NCI-H187 treated with DMSO at 0.1 percent for 48 hours (cell line): ENCODE measurements around the gene PAK5.
A peak's percentile ranks its signal among the peaks of the same experiment; 100 is the strongest.

Experiments
- DNase-seq: peaks from one replicate; lab custom pipeline; 2025; lab: John Stamatoyannopoulos, UW

PAK5 gene

DNA sequence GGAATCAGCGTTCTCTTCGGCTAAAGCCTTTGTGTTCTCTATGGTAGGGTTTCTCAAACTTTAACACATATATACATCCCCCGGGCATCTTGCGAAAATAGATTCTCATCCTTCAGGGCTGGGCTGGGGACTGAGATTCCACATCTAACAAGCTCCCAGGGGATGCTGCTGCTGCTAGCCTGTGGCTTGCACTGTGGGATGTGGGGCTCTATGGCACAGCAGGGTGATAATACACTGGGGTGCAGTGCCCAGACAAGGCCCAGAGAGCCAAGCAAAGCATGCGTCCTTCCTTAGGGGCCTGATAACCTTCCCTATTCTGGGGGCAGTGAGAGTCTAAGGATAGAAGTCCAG is 222.4 kb downstream of the PAK5 start:
- no peak for DNase-seq

DNA sequence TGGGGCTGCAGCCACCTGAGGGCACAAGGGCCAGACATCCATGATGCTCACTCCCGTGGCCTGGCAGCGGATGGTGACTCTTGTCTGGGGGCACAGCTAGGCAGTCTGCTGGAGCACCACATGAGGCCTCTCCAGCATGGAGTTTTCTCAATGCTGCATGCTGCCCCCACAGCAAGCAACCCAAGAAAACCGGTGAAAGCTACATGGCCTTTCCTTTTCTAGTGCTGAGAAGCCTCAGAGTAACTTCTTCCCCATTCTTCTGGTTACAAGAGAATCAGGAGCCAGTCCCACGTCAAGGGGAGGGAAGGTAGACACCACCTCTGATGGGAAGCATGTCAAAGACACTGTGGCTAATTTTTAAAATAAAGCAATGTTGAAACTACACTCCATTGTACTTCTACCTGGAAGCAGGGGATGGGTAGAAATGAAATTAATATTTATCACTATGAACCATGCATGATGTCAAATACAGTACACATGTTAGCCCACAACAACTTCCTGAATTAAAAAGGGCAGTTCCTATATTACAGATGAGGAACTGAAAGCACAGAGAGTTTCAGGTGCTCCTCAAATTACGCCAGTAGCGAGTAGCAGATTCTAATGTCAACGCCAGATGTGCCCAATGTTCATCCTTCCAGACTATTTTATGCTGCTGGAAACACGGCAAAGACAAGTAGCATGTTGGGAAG is 223.0 kb downstream of the PAK5 start:
- DNase-seq, result no peak

DNA sequence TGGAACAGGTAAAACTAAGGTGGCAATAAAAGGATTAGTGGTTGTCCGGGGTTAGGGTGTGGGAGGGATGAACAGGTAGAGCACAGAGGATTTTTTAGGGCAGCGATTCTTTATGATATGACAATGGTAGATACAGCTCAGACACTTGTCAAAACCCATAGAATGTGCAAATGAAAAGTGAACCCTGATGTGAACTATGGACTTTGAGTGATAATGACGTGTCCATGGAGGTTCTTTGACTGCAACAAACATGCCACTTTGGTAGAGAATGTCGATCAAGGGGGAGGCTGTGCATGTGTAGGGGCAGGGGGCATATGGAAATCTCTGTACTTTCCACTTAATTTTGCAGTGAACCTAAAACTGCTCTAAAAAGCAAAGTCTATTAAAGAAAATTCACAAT is 223.8 kb downstream of the PAK5 start:
- DNase-seq, result no peak

GRCh38 chr20:9613871-9614270 is 225.0 kb downstream of the PAK5 start:
- no peak for DNase-seq

DNA sequence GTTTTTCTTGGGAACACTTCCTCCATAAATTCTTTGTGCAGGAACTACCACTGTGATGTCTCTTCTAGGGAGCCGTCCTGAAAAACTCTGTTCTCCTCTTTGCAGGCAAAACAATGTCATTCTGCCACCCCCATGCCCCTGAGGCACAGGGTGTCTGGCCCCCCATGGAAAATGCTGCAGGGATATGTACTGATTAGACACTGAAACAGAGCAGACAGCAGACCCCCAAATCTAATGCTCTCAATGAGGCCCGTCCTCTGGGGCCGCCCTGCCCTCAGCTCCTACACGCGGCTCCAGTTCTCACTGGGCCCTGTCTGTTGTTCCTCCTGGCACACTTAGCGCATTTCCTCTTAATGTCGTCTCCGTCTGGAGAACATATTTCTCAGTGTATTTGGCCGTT is 227.0 kb downstream of the PAK5 start:
- no peak for DNase-seq

DNA sequence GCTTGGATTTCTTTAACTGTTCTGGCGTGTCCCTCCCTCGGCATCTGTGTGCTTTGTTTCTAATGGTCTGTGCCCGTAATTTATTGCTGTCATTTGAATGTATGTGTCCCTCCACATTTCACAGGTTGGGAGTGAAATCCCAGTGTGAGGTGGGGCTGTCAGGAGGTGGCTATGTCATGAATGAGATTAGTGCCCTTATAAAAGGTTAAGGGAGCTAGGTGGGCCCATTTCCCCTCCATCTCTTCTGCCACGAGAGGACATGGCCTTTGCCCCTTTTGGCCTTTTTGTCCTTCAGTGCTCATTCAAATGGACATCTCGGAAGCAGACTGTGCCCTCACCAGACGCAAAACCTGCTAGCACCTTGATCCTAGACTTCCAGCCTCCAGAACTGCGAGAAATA is 228.2 kb downstream of the PAK5 start:
- DNase-seq, result no peak

DNA sequence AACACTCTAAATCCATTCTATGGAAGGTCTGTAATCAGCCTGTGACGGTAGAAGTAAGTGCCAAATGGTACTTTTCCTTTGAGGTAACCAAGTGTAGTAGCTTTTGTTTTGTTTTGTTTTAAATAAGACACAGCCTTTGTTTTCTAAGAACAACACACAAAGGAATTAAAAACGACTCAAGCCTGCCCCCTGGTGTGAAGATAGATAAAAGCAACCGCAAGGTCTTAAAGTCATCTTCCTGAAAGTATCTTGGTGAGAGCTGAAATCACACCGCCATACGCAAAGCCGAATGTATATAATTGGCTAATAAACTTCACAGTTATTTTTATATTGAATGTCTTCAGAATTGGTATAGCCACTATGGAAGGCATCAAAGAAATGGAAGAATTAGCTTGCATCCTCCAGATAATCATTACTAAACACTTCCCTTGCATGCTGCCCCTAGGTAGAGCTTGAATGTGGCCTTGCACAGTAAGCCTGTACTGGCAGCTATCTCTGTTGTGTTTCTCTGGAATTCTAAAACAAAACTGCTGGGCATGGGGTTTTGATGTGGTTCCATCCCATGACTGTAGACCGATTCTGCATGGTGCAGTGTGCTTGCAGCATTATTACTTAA is 228.9 kb downstream of the PAK5 start:
- DNase-seq, result peak; percentile 28

DNA sequence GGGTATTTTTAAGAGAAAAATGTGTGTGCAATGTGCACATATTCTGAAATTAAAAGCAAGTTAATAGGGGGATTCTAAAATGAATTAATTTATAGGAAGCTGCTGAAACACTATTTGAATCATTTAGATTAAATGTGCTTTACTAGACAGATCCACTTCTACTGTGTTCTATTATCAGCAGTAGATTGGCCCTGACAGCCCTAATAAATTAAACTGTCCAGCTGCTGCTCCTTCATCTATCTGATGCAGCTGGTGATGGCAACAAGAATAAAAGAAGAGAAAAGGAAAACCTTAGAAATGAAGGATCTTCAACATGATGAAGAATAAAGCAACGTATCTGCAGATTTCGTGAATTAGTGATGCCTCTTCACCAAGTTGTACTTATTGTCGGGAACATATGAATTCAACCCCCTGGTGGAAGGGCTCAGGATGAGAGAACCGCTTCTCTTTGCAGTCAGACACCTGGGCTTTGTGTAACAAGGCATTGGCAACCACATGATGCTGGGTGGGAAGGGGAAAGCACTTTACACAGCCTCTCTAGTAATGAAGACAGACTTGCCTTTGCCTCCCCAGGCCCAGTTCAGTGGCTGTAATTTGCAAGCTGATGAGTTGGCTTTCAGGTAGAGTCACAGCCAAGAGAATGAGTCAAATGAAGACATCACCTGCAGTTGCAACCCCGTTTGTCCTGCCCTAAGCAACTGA is 230.1 kb downstream of the PAK5 start:
- DNase-seq, result no peak

DNA sequence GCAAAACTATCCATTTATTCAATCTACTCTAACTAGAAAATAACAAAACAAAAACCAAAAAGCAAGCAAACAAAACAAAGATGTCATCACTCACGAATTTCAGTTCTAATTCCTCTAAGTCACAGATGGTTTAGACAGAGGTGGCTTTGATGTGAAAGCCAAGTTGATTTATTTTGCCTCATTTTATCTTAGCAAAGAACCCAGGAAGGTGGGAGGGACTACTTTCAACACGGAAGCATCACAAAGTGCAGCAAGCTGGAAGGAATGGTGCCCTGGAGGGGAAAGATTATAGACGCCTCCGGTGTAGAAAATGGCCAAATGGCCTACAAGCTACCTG is 236.1 kb downstream of the PAK5 start:
- DNase-seq, result no peak

- DNase-seq, result no peak
These were observed 238.3 kb downstream of the PAK5 start for GRCh38 chr20:9600562-9600961.

GRCh38 chr20:9597547-9597946 is 241.3 kb downstream of the PAK5 start:
- no peak for DNase-seq

DNA sequence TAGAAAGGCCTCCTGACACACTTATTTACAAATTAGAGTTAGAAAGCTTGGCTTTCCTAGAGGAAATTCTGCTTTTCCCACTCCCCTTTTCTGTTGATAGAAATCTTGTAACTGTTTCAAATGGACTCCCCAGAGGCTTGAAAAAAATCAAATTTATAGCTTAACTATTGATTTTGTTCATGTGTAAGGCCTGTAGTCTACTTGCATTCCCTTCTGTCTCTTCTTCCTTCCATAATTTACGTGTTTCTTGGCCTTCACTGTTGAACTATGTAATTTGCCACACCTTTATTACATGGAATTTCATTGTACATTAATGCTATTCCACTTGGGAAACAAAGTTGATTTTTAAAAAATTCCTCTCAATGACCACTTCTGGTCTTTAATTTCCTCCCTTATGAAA is 243.1 kb downstream of the PAK5 start:
- DNase-seq, result no peak

DNA sequence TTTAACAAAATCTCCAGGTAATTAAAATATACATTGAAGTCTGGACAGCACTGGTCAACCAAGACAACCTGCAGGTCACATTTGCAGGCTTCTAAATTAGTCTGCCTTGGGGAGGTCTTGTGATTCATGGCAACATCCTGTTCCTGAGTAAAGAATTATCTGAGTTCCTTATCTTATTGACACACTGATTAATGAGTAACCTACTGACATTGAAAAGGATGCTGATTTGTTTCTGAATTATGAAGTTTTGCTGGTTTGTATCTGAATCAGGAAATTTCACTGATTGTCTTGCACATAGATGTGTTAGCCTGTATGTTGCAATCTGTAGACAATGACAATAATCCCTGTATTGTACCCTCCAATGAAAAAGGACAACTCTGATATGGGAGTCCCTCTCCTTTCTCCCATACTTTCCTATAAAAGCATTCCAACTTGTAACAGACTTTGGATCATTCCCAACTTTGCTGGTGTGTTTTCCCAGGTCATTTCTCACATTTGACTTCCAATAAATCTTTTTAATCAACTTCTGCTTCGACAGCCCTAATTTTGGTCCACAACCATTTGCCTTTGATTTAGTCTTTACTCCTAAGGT is 244.5 kb downstream of the PAK5 start:
- DNase-seq, result no peak

DNA sequence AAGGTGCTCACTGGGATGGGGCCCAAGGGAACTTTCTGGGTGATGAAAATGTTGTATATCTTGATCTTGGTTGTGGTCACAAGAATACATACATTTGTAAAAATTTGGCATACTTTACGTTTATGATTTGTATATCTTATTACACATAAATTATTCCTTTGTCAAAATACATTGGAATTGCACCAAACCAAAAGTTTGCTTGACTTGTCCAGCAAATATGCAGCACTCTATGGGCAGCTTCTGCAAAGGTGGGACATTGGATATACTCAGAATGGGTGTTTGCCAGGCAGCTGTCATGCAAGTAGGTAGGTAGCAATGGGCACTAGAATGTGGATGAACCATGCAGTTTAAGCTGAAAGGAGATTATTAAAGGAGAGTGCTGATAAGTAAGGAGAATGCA is 246.5 kb downstream of the PAK5 start:
- no peak for DNase-seq

DNA sequence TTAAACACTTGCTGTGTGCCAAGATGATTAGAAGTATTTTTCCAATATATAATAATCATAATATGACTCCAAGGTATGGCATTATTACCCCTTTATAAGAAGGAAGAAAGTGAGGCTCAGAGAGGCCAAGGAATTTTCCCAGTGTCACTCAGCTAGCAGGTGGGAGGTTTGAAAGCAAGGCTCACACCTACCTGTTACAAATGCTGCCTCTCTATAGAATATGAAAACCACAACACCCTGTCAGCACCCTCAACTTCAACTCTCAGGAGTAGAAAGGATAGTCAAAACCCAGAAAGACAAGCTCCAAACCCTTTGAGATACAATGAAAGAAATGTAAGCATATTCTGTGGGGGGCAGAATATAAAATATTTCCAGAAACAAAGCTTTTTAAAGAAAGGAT is 247.8 kb downstream of the PAK5 start:
- DNase-seq, result no peak

DNA sequence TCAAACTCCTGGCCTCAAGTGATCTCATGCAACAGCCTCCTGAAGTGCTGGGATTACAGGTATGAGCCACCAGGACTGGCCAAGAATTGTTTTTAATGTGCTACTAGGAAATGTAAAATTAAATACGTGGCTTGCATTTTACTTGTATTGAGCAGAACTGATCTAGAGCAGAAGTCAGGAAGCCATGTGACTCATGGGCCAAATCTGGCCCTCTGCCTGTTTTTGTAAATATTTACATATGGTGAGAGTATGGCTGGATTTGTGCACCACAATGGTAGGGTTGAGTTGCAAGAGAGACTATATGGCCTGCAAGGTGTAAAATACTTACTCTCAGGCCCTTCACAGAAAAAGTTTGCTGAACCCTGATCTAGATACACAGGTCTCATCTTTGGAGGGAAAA is 248.7 kb downstream of the PAK5 start:
- no peak for DNase-seq

DNA sequence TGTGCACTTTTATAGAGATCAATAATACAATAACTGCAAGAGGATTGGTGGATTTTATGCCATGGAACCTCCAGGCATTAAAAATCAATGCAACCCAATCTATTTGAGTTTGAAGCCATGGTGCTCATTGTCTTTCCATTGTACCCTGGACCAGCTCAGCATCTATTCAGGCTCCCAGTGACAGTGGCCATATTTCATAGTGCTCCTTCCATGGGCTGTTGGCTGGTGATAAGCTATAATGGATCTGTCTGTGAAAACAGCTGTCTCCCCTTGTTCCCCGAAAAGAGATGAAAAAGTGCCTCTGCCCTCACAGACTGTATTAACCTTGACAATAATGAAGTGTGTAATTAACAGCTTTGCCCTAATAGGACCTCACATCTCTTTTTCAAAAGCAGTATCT is 250.2 kb downstream of the PAK5 start:
- DNase-seq, result no peak

DNA sequence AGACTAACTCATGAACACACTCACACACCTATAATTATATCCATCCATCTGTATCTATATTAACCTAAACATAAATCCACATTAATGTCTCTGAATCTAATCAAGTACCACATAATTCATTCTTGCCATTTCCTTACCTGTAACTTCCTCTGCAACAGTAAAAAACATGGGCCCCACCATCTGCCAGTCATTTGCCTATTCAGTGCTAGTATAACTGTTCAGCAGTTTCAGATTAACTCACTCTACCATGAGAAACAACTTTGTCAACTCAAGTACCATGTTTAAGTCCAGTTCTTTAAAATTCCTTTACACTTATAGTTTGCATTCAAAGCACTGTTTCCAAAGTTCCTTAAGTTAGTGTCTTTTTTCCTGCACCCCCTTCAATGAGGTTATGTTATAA is 255.7 kb downstream of the PAK5 start:
- DNase-seq, result no peak

GRCh38 chr20:9582137-9582536 is 256.7 kb downstream of the PAK5 start:
- no peak for DNase-seq

DNA sequence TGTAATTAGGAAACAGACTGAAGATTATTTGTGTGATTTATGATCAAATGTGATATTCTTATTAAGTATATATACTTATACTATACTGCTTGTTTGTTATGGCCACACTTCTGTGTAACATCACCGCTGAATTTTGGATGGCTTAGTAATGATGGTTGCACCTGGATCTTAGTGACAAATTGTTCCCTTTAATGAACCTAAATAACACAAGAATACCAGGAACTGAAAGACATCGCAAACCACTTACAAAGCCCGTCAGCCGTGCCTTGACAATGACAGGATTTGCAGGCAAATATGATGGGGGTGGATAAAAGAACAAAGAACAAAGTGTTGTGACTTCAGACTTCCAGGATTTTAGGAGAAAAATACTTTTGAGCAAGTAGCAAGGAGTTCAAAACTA is 257.4 kb downstream of the PAK5 start:
- no peak for DNase-seq

- DNase-seq, result no peak
These were observed 260.3 kb downstream of the PAK5 start for GRCh38 chr20:9578594-9578993.

- DNase-seq, result no peak
These were observed 261.5 kb downstream of the PAK5 start for GRCh38 chr20:9577397-9577796.

DNA sequence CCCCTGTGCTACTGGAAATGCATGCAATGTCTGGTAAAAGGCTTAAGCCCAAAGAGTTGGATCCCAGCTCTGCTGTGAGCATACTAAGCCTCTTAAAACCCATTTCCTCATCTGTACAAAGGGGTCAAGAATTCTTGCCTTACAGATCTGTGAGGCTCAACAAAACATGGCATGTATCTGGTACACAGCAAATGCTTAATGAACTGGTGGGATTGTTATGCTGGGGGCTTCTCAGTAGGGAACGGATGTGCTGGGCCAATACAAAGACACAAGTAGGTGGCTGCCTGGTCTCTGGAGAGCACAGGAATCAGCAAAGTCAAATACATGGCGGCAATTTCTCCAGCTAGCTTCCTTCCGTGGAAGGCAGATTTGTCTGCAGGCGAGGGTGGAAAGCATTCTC is 262.2 kb downstream of the PAK5 start:
- DNase-seq, result no peak
